Stomach (tissue), 9 donors: Measurements from ENCODE around the gene SRPK3. TPM values are rescaled to one million over a fixed set of nuclear protein-coding genes. Genes with fewer than 3 reads are reported as not detected.

Experiments
- DNase-seq, 2 donors: peaks; one replicate each; pipeline versions ENCODE4 v3.0.0 to v3.0.0-alpha.2; 2013 to 2019
- H3K27ac ChIP-seq, 5 donors: fragments of 200-600 bp in 4 of 5; sonication (generic) in 4 of 5; one replicate each; pipeline ENCODE4 v1.5.1; 2013 to 2019; ENCODE audit warnings: mild to moderate bottlenecking in 1 of 5, moderate library complexity in 1 of 5
- H3K27me3 ChIP-seq, 3 donors: fragments of 200-600 bp; sonication (generic); one replicate each; pipeline ENCODE4 v1.5.1; 2017 to 2019; ENCODE audit warnings: mixed run types in 1 of 3
- H3K36me3 ChIP-seq, 4 donors: fragments of 200-600 bp; sonication (generic); 1 replicate in 3 of 4; 2 replicates in 1 of 4; pipeline ENCODE4 v1.5.1; 2016 to 2019
- H3K4me1 ChIP-seq, 4 donors: fragments of 200-600 bp; sonication (generic); one replicate each; pipeline ENCODE4 v1.5.1; 2016 to 2019
- H3K4me3 ChIP-seq, 4 donors: fragments of 200-600 bp; sonication (generic) in 3 of 4; one replicate each; pipeline ENCODE4 v1.5.1; 2016 to 2019; ENCODE audit warnings: mild to moderate bottlenecking in 1 of 4
- H3K9me3 ChIP-seq, 4 donors: fragments of 200-600 bp; sonication (generic); one replicate each; pipeline ENCODE4 v1.5.1; 2016 to 2019
- CTCF ChIP-seq, 7 experiments: fragments of 450-650 bp in 4 of 7; fragments of 200-600 bp in 3 of 7; sonication (generic) in 3 of 7; IDR thresholded peaks; one replicate each; pipeline ENCODE4 v1.5.1; 2016 to 2019; ENCODE audit warnings: antibody characterized with exemption in 7 of 7, control low read depth in 2 of 7, mild to moderate bottlenecking in 1 of 7
- EP300 ChIP-seq: sonication (generic); formaldehyde crosslinking; IDR thresholded peaks from one replicate; pipeline ENCODE4 v1.6.1; 2017; ENCODE audit warnings: antibody characterized with exemption
- POLR2A ChIP-seq, 4 donors: fragments of 450-650 bp; IDR thresholded peaks; one replicate each; pipeline ENCODE4 v1.6.1; 2016; ENCODE audit warnings: antibody characterized with exemption in 4 of 4, control low read depth in 2 of 4, mild to moderate bottlenecking in 1 of 4, moderate library complexity in 1 of 4
- POLR2AphosphoS5 ChIP-seq, 3 donors: sonication (generic); formaldehyde crosslinking; IDR thresholded peaks; one replicate each; pipeline ENCODE4 v1.6.1; 2016; ENCODE audit warnings: antibody characterized with exemption in 3 of 3
- WGBS, 5 donors: extraction: QIAGEN DNeasy Blood & Tissue Kit in 3 of 5; methylation state at CpG; one replicate each; pipeline versions ENCODE4 v1.1.5 to v1.1.7; 2013 to 2018; 5-methylcytosine and 5-hydroxymethylcytosine counted together
- intact Hi-C: fragments of 100-400 bp; cut with DNase I; formaldehyde crosslinking; loops from one replicate; pipeline ENCODE4 v1.15.1; 2023; ENCODE audit warnings: low total_unique reads
- polyA plus RNA-seq, 3 donors: library from polyadenylated mRNA; stranded (reverse); fragments of 200-250 nt; gene quantifications; one replicate each; pipeline ENCODE4 v1.2.3, GENCODE V29; 2013
- total RNA-seq, 5 donors: library from RNA; depleted of rRNA; stranded (reverse); fragments of >200 nt; gene quantifications; one replicate each; pipeline versions ENCODE4 v1.1.0 to v1.2.3, GENCODE V29; 2014 to 2016
- donor health status: healthy with polysubstance abuse.
- donor health status: Bipolar disorder and iron deficiency.
- donor health status: healthy.

SRPK3 gene
- total and polyA plus RNA-seq, 8 donors: 0.35 to 3.6 (median 1.3) TPM; not detected in 2

GRCh38 chrX:153769865-153770600, 10.8 kb upstream of the SRPK3 start:
- Histone ChIP-seq H3K9me3 (no peaks in the 10 kb centered on the region), H3K4me1 (peaks cover 0 to 22% (median 14%) of the 10 kb centered on the region in 4 donors), H3K27me3 (no peaks in the 10 kb centered on the region), H3K27ac (no peak overlapping the region), H3K36me3 (peaks cover 0 to 49% (median 7%) of the 10 kb centered on the region in 4 donors), H3K4me3 (no peak overlapping the region)
- peak in 1 of 2 donors; percentile 3 for DNase-seq
- TF ChIP-seq POLR2AphosphoS5 (IDR thresholded peaks at IDR 0.05): no peak
- no peak for TF ChIP-seq CTCF (IDR thresholded peaks at IDR 0.05)
- no peak for TF ChIP-seq EP300
- TF ChIP-seq POLR2A (IDR thresholded peaks at IDR 0.05): no peak
- intact Hi-C loops: no loop called here
- WGBS, 5 donors: 80 to 90% (median 85%) methylated on average over 10 to 25 of the region's 25 CpGs

DNA sequence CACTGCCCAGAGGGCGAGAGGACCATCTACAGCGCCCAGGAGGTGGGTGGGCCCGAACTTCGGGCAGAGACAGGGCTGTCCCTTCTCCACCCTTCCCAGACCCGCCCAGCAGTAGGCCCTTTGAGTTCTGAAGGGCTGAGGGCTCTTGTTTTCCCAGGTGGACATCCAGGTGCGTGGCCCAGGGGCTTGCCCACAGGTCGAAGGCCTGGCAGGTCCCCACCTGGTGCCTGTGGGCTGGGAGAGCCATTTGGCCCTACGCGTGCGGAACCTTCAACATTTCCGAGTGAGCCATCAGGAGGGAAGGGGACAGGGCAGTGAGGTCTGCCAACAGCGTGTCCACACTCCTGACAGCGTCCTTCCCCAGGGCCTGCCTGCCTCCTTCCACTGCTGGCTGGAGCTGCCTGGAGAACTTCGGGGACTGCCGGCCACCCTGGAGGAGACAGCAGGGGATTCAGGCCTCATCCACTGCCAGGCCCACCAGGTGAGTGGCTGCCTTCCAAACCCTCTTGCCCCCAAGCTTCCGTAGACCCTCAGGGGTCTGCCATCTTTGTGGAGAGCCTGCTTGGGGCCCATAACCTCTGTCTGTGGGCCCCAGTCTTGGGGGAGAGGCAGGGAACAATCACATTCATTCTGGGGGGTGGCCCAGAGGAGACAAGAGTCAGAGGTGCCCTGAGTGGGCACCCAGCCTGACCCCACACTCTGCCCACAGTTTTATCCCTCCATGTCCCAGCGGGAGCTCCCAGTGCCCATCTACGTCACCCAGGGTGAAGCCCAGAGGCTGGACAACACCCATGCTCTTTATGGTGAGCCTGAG, 10.0 kb upstream of the SRPK3 start:
- H3K27me3 ChIP-seq: no peaks in the 10 kb centered on the region
- H3K27ac ChIP-seq: no peak overlapping the region
- peaks cover 0 to 56% (median 8%) of the 10 kb centered on the region in 4 donors for H3K36me3 ChIP-seq
- DNase-seq: no peak
- intact Hi-C loops: no loop called here
- WGBS, 5 donors: 88 to 100% (median 92%) methylated on average over 1 to 18 of the region's 18 CpGs
- H3K4me3 ChIP-seq: no peak overlapping the region
- TF ChIP-seq POLR2AphosphoS5 (IDR thresholded peaks at IDR 0.05) (no peak), CTCF (IDR thresholded peaks at IDR 0.05) (no peak), EP300 (no peak), POLR2A (IDR thresholded peaks at IDR 0.05) (no peak)
- H3K9me3 ChIP-seq: no peaks in the 10 kb centered on the region
- H3K4me1 ChIP-seq: peaks cover 0 to 14% (median 7%) of the 10 kb centered on the region in 4 donors

DNA sequence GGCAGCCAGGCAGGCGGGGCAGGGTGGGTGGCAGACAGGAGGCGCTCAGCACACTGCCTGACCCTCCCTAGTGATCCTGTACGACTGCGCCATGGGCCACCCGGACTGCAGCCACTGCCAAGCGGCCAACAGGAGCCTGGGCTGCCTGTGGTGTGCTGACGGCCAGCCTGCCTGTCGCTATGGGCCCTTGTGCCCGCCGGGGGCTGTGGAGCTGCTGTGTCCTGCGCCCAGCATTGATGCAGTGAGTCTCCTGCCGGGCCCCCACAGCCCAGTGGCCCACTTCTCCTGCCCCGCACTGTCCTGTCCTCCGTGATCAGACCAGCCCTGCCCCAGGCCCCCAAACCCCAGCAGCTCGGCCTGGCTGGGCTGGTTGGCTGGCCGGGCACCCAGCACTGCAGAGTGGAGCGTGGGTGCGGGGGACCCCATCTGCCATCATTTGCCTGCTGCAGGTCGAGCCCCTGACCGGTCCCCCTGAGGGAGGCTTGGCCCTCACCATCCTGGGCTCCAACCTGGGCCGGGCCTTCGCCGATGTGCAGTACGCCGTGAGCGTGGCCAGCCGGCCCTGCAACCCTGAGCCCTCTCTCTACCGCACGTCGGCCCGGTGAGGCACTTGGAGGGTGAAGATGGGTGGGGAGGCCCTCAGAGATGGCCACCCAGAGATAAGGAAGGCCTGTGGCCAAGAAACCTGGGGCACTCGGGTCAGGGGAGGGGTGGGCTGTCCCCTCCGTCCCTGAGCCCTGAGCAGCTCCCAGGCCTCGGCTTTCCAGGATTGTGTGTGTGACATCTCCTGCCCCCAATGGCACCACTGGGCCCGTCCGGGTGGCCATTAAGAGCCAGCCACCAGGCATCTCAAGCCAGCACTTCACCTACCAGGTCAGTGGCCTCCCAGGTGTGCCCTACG, 9.2 kb upstream of the SRPK3 start:
- no peaks in the 10 kb centered on the region for H3K9me3 ChIP-seq
- peaks cover 0 to 6% (median 1%) of the 10 kb centered on the region in 4 donors for H3K4me1 ChIP-seq
- no peak for DNase-seq
- no peak overlapping the region for H3K4me3 ChIP-seq
- H3K36me3 ChIP-seq: peaks cover 0 to 58% (median 8%) of the 10 kb centered on the region in 4 donors
- H3K27me3 ChIP-seq: no peaks in the 10 kb centered on the region
- WGBS, 5 donors: 84 to 95% (median 91%) methylated on average over 12 to 37 of the region's 37 CpGs
- no peak for TF ChIP-seq POLR2AphosphoS5 (IDR thresholded peaks at IDR 0.05)
- no peak for TF ChIP-seq CTCF (IDR thresholded peaks at IDR 0.05)
- H3K27ac ChIP-seq: no peak overlapping the region
- intact Hi-C loops: no loop called here
